ENCODE measurements around the gene DHH. TPM values are rescaled to one million over a fixed set of nuclear protein-coding genes. Genes with fewer than 3 reads are reported as not detected.

Gene DHH
- total and polyA plus RNA-seq, 2 experiments from 2014 or later: not detected

DNA sequence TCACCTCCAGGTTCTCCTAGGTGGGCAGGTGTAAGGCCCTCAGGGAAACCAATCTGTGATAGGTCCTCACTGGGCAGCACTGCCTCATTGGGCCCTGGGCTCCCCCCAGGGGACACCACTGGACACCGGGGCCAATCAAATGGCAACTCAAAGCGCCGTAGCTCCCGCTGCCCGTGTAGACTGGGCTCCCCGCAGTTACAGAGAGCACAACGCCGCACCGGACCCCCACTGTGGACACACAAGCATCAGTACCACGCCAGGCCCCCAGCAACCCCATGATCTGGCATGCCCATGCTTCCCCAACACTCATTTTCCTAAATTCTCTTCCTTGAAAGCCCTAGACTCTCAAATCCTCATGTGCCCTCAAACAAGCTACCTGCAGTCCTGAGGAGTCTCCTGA, 40.1 kb downstream of the DHH start:
- Histone ChIP-seq H3K4me1 (ENCODE audit: insufficient read depth) (peaks cover 29% of the 10 kb centered on the region), H4K20me1 (replicated peaks; ENCODE audit: insufficient read depth) (peaks cover 66% of the 10 kb centered on the region), H3K27ac (ENCODE audit: low read depth) (no peak overlapping the region), H3F3A (replicated peaks; ENCODE audit: low read depth) (no peaks in the 10 kb centered on the region), H3K4me2 (no peak overlapping the region), H3K27me3 (ENCODE audit: insufficient read depth) (no peaks in the 10 kb centered on the region), H3K79me2 (replicated peaks; ENCODE audit: insufficient read depth) (peaks cover 61% of the 10 kb centered on the region), H2AFZ (no peak overlapping the region), H3K4me3 (no peak overlapping the region), H3K36me3 (ENCODE audit: insufficient read depth) (peaks cover 20% of the 10 kb centered on the region; the same call in 1 of the 2 replicates), H3K9me2 (ENCODE audit: insufficient read depth) (no peaks in the 10 kb centered on the region)
- H3K4me3 Mint-ChIP-seq: no peak overlapping the region
- peaks cover 19% of the 10 kb centered on the region for H3K27me3 Mint-ChIP-seq (ENCODE audit: insufficient read depth, low read depth, poor library complexity)
- no peak overlapping the region for H3K27ac Mint-ChIP-seq
- TF ChIP-seq ZNF331 (CRISPR knock-in tag; IDR thresholded peaks at IDR 0.05; ENCODE audit: low read depth) (no peak), JUNB (IDR thresholded peaks at IDR 0.05; ENCODE audit: unreplicated experiment) (no peak), POLR2AphosphoS5 (IDR thresholded peaks at IDR 0.05; ENCODE audit: low read depth) (no peak), ZNF114 (CRISPR knock-in tag; IDR thresholded peaks at IDR 0.05) (no peak), CTCF (conservative IDR thresholded peaks at IDR 0.05; ENCODE audit: low read depth in 2 of 2) (no peak), NANOG (IDR thresholded peaks at IDR 0.05; ENCODE audit: borderline replicate concordance) (no peak), EZH2 (IDR thresholded peaks at IDR 0.05; ENCODE audit: low read depth, unreplicated experiment) (no peak), STAT1 (IDR thresholded peaks at IDR 0.05; ENCODE audit: unreplicated experiment) (no peak), CREB1 (CRISPR knock-in tag; IDR thresholded peaks at IDR 0.05; ENCODE audit: low read depth) (no peak), ZNF462 (CRISPR knock-in tag; IDR thresholded peaks at IDR 0.05) (no peak), REST (IDR thresholded peaks at IDR 0.05; ENCODE audit: unreplicated experiment) (no peak)
- TF ChIP-seq, protein P1, sequence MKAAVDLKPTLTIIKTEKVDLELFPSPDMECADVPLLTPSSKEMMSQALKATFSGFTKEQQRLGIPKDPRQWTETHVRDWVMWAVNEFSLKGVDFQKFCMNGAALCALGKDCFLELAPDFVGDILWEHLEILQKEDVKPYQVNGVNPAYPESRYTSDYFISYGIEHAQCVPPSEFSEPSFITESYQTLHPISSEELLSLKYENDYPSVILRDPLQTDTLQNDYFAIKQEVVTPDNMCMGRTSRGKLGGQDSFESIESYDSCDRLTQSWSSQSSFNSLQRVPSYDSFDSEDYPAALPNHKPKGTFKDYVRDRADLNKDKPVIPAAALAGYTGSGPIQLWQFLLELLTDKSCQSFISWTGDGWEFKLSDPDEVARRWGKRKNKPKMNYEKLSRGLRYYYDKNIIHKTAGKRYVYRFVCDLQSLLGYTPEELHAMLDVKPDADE (IDR thresholded peaks at IDR 0.05): no peak
- peaks cover 42% of the 10 kb centered on the region for H3K4me1 Mint-ChIP-seq
- DNase-seq (ENCODE audit: low spot score): no peak
- peaks cover 63% of the 10 kb centered on the region for H3K36me3 Mint-ChIP-seq (ENCODE audit: low read depth)
- H3K9me3 Mint-ChIP-seq: no peaks in the 10 kb centered on the region
- ATAC-seq: no peak
